K562 (cell line): ENCODE results near the gene SYT15. TPM values are rescaled to one million over a fixed set of nuclear protein-coding genes. Genes with fewer than 3 reads are reported as not detected.

Experiments
- ATAC-seq: fragments of 200-7000 bp; cut with Tn5 transposase; 3 replicates; pipeline ENCODE4 v1.9.1; 2020; ENCODE audit warnings: moderate library complexity
- BruUV-seq: library from RNA; stranded (reverse); fragments of 400-500 nt; replicated peaks from 2 replicates; lab custom pipeline; 2021; lab: Mats Ljungman, UMichigan
- CTCF ChIA-PET: fragments of 300-600 bp; formaldehyde crosslinking; extraction: SDS; loops from one replicate; lab custom pipeline; 2021; ENCODE audit warnings: low intra/inter-chr PET ratio; lab: Yijun Ruan, JAX
- POLR2A ChIA-PET: fragments of 300-600, 350-650 bp; sonication (Branson Sonifier 250); formaldehyde crosslinking; extraction: SDS; loops from one replicate; lab custom pipeline; 2021; ENCODE audit warnings: antibody characterized with exemption, inconsistent platforms; lab: Yijun Ruan, JAX
- DNase-seq, 4 experiments: peaks; one replicate each; pipeline versions ENCODE4 v3.0.0 to v3.0.0-alpha.2; 2011 to 2018; ENCODE audit warnings: low spot score in 3 of 4, mixed read lengths in 3 of 4; ENCODE audit errors: extremely low read depth in 1 of 4
- FAIRE-seq: peaks from 2 replicates; lab custom pipeline; 2011; peaks lifted over from hg19 to GRCh38; lab: Jason Lieb, UNC
- H2AFZ ChIP-seq: 2 replicates; pipeline ENCODE4 v1.6.0; 2011; ENCODE audit warnings: low read depth, low read length, control low read depth, inconsistent platforms
- H3K27ac ChIP-seq: fragments of 200-600 bp; 3 replicates; pipeline ENCODE4 v1.8.0; 2011; ENCODE audit warnings: low read depth, mild to moderate bottlenecking, control low read depth, inconsistent platforms, low read length, moderate library complexity, mixed read lengths; ENCODE audit errors: extremely low read depth
- H3K27me3 ChIP-seq, 2 experiments: fragments of 300-600 bp in 1 of 2; 2 replicates in 1 of 2; 3 replicates in 1 of 2; pipeline versions ENCODE4 v1.6.0 to v1.8.0; 2011; ENCODE audit warnings: inconsistent platforms in 2 of 2, low read length in 2 of 2, mild to moderate bottlenecking in 1 of 2, mixed read lengths in 1 of 2, moderate library complexity in 1 of 2; ENCODE audit not compliant: control insufficient read depth in 2 of 2, insufficient read depth in 2 of 2
- H3K36me3 ChIP-seq: fragments of 300-600 bp; 3 replicates; pipeline ENCODE4 v1.8.0; 2011; ENCODE audit warnings: mild to moderate bottlenecking, low read length, inconsistent platforms; ENCODE audit not compliant: control insufficient read depth, insufficient read depth
- H3K4me1 ChIP-seq, 2 experiments: fragments of 200-600 bp in 1 of 2; replicated peaks in 1 of 2; 2 replicates in 1 of 2; 3 replicates in 1 of 2; pipeline versions ENCODE4 v1.5.1 to v1.8.0; 2011; ENCODE audit warnings: inconsistent platforms in 2 of 2, low read length in 2 of 2, mild to moderate bottlenecking in 1 of 2, mixed read lengths in 1 of 2, moderate library complexity in 1 of 2; ENCODE audit not compliant: control insufficient read depth in 2 of 2, insufficient read depth in 2 of 2
- H3K4me2 ChIP-seq: 2 replicates; pipeline ENCODE4 v1.6.1; 2011; ENCODE audit warnings: low read length, control low read depth, inconsistent platforms, mixed read lengths; ENCODE audit not compliant: insufficient read depth
- H3K4me3 ChIP-seq: fragments of 200-600 bp; sonication (generic), shearing (Covaris generic); 2 replicates; pipeline ENCODE4 v1.5.1; 2016; ENCODE audit warnings: control low read depth, inconsistent platforms
- H3K79me2 ChIP-seq: fragments of 200-600 bp; 3 replicates; pipeline ENCODE4 v1.8.0; 2011; ENCODE audit warnings: low read length, inconsistent platforms; ENCODE audit not compliant: control insufficient read depth, insufficient read depth
- H3K9ac ChIP-seq, 2 experiments: 2 replicates each; pipeline versions ENCODE4 v1.6.0 to v1.6.1; 2011; ENCODE audit warnings: low read depth in 2 of 2, low read length in 2 of 2, control low read depth in 1 of 2, inconsistent platforms in 1 of 2, mild to moderate bottlenecking in 1 of 2, mixed read lengths in 1 of 2; ENCODE audit not compliant: insufficient read depth in 1 of 2
- H3K9me1 ChIP-seq: one replicate; pipeline ENCODE4 v1.6.0; 2011; ENCODE audit warnings: inconsistent platforms, mild to moderate bottlenecking, low read length, moderate library complexity; ENCODE audit not compliant: control insufficient read depth, insufficient read depth
- H3K9me3 ChIP-seq: replicated peaks from 2 replicates; pipeline ENCODE4 v1.5.1; 2011; ENCODE audit warnings: low read depth, low read length, inconsistent platforms; ENCODE audit not compliant: control insufficient read depth, insufficient read depth
- H4K20me1 ChIP-seq: replicated peaks from 2 replicates; pipeline ENCODE4 v1.6.1; 2011; ENCODE audit warnings: low read length, inconsistent platforms, mixed read lengths; ENCODE audit not compliant: control insufficient read depth, insufficient read depth
- CEBPB ChIP-seq: fragments of 450-650 bp; IDR thresholded peaks from 2 replicates; pipeline ENCODE4 v1.6.1; 2016; ENCODE audit warnings: missing genetic modification characterization, missing compliant biosample characterization
- CEBPG ChIP-seq, 3 experiments: fragments of 200-800 bp in 1 of 3; sonication (Bioruptor generic) in 1 of 3; sonication (generic) in 1 of 3; formaldehyde crosslinking in 1 of 3; IDR thresholded peaks in 2 of 3; conservative IDR thresholded peaks in 1 of 3; 2 replicates each; pipeline versions ENCODE4 v1.6.1 to v1.8.0; 2016 to 2022; ENCODE audit warnings: missing compliant biosample characterization in 2 of 3, missing genetic modification characterization in 2 of 3, mild to moderate bottlenecking in 1 of 3, missing genetic modification reagents in 1 of 3
- CHD1 ChIP-seq: fragments of 200-600 bp; sonication (generic); IDR thresholded peaks from one replicate; pipeline ENCODE4 v1.6.1; 2012; ENCODE audit warnings: mild to moderate bottlenecking, moderate library complexity, low read length, inconsistent platforms
- FOS ChIP-seq: IDR thresholded peaks from 3 replicates; pipeline ENCODE4 v1.6.1; 2011; ENCODE audit not compliant: insufficient read length; ENCODE audit errors: extremely low read depth
- KLF16 ChIP-seq: IDR thresholded peaks from 2 replicates; pipeline ENCODE4 v1.6.1; 2016; ENCODE audit warnings: antibody characterized with exemption
- KLF6 ChIP-seq: fragments of 250-450 bp; sonication (Bioruptor Pico); IDR thresholded peaks from 2 replicates; pipeline ENCODE4 v1.4.0; 2020; ENCODE audit warnings: mild to moderate bottlenecking, moderate library complexity, borderline replicate concordance
- PHF21A ChIP-seq: fragments of 450-650 bp; IDR thresholded peaks from 2 replicates; pipeline ENCODE4 v1.6.1; 2017; ENCODE audit warnings: low read depth, borderline replicate concordance
- RNF2 ChIP-seq: sonication (generic); IDR thresholded peaks from 2 replicates; pipeline ENCODE4 v1.6.1; 2016
- SUPT5H ChIP-seq: fragments of 450-650 bp; IDR thresholded peaks from 2 replicates; pipeline ENCODE4 v1.6.1; 2016
- ZNF644 ChIP-seq: fragments of 200-800 bp; sonication (Bioruptor generic); IDR thresholded peaks from 2 replicates; pipeline ENCODE4 v1.6.1; 2016; ENCODE audit warnings: low read depth, missing genetic modification characterization, missing compliant biosample characterization
- WGBS: fragments of 100-300 bp; shearing (Covaris generic); methylation state at CpG from one replicate; pipeline ENCODE4 v1.1.6; 2016; ENCODE audit warnings: low coverage, mixed read lengths; ENCODE audit not compliant: insufficient coverage; ENCODE audit errors: missing lambda C conversion rate; 5-methylcytosine and 5-hydroxymethylcytosine counted together
- in situ Hi-C: fragments of 300-500 bp; cut with MboI; formaldehyde crosslinking; loops from 4 replicates; pipeline ENCODE4 v1.15.0; 2018; ENCODE audit warnings: inconsistent platforms, mixed read lengths
- intact Hi-C: fragments of 100-400 bp; cut with micrococcal nuclease; formaldehyde crosslinking; loops from 2 replicates; pipeline ENCODE4 v1.14.2; 2022
- polyA plus RNA-seq, 8 experiments: library from polyadenylated mRNA; depleted of rRNA in 4 of 8; stranded (reverse) in 5 of 8; unstranded in 3 of 8; fragments of >200 nt; fragmentation: Nextera tagmentation in 2 of 8; fragmentation: Illumina TruSeq in 1 of 8; extraction: Ambion mirVana in 2 of 8; extraction: Trizol in 1 of 8; gene quantifications; 2 replicates each; pipeline versions ENCODE4 v1.2.1 to v1.2.3, GENCODE V29; 2011 to 2014; ENCODE audit warnings: inconsistent platforms in 1 of 8, missing spikeins in 1 of 8
- total RNA-seq, 7 experiments: library from RNA; depleted of rRNA in 6 of 7; stranded (reverse); fragments of >200 nt in 6 of 7; fragmentation: Illumina TruSeq in 2 of 7; extraction: Trizol in 2 of 7; gene quantifications; 2 replicates each; pipeline versions ENCODE4 v1.2.1 to v1.2.3, GENCODE V29; 2011 to 2021; ENCODE audit warnings: low replicate concordance in 1 of 7
- TF ChIP-seq, protein P1 (sequence below), 2 experiments: fragments of 450-650 bp in 1 of 2; sonication (generic) in 1 of 2; formaldehyde crosslinking in 1 of 2; IDR thresholded peaks in 1 of 2; conservative IDR thresholded peaks in 1 of 2; 2 replicates each; pipeline versions ENCODE4 v1.6.1 to v1.8.1; 2016 to 2023; ENCODE audit warnings: mild to moderate bottlenecking in 2 of 2, moderate library complexity in 2 of 2, inconsistent platforms in 1 of 2, missing genetic modification reagents in 1 of 2
- TF ChIP-seq, protein P2 (sequence below): fragments of 450-650 bp; formaldehyde crosslinking; IDR thresholded peaks from 2 replicates; pipeline ENCODE4 v1.4.0; 2020; ENCODE audit warnings: mild to moderate bottlenecking, mixed read lengths
- TF ChIP-seq, protein P3 (sequence below): fragments of 450-650 bp; formaldehyde crosslinking; IDR thresholded peaks from 2 replicates; pipeline ENCODE4 v1.4.0; 2022; ENCODE audit warnings: missing genetic modification characterization

Gene SYT15
- total and polyA plus RNA-seq, 9 of the 15 experiments (the other 6 are each of a cell fraction or from before 2014, with no cell fraction given): 0.05 to 0.82 (median 0.21) TPM; not detected in 1

DNA sequence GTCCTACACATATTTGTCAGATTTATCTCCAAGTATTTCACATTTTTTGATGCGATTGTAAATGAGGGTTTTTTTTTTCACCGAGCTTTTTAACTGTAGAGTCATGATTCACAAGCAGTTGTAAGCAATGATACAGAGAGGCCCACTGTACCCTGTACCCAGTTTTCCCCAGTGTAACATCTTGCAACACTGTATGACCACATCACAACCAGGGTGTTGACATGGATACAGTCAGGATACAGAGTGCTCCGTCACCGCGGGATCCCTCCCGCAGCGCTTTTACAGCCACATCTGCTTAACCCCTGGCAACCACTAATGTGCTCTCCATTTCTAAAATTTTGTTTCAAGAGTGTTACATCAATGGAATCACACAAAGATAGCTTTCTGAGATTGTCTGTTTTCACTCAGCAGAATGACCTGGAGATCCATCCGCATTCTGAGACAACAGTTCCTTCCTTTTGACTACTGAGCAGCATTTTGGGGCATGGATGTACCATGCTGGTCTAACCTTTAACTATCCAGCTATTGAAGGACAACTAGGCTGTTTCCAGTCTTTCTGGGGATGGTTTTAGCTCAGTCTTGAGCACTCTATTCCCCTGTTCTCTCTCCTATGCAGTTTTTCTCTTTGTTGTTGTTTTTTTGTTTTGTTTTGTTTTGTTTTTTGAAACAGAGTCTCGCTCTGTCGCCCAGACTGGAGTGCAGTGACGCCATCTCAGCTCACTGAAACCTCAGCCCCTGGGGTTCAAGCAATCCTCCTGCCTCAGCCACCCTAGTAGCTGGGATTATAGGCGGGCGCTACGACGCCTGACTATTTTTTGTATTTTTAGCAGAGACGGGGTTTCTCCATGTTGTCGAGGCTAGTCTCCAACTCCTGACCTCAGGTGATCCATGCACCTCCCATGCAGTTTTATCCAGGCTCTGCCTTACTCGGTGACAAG, 48.4 kb upstream of the SYT15 start:
- Histone ChIP-seq H3K27me3 (peaks cover 36 to 58% of the 10 kb centered on the region in 2 experiments), H2AFZ (no peak overlapping the region), H4K20me1 (no peaks in the 10 kb centered on the region), H3K9ac (no peak overlapping the region), H3K9me3 (0 out of 2 replicates have a peak, but pooled peaks cover 6% of the 10 kb centered on the region), H3K4me1 (no peaks in the 10 kb centered on the region), H3K79me2 (no peaks in the 10 kb centered on the region), H3K4me3 (no peak overlapping the region), H3K27ac (no peak overlapping the region), H3K36me3 (no peaks in the 10 kb centered on the region), H3K4me2 (no peak overlapping the region), H3K9me1 (no peaks in the 10 kb centered on the region)
- POLR2A ChIA-PET: interaction anchor here (0.8 to 1.5 kb wide), 3 partner anchors 8 to 24 kb away, joined by 3 to 7 read pairs (median 3); no protein-coding TSS in a partner anchor
- in situ Hi-C loops (no loop called here), intact Hi-C loops (no loop called here)
- no TSS peak for BruUV-seq
- FAIRE-seq: no peak
- TF ChIP-seq ZNF644 (tag): 0 out of 2 replicates have a peak, but pooled peaks have one; percentile 15
- TF ChIP-seq CHD1: no peak
- no peak for TF ChIP-seq KLF6 (CRISPR knock-in tag)
- TF ChIP-seq, protein P1, sequence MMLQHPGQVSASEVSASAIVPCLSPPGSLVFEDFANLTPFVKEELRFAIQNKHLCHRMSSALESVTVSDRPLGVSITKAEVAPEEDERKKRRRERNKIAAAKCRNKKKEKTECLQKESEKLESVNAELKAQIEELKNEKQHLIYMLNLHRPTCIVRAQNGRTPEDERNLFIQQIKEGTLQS (IDR thresholded peaks at IDR 0.05): 0 out of 2 replicates have a peak, but pooled peaks have one; percentile 25
- TF ChIP-seq, protein P1 (CRISPR knock-in tag; conservative IDR thresholded peaks at IDR 0.05): no peak
- TF ChIP-seq, protein P2, sequence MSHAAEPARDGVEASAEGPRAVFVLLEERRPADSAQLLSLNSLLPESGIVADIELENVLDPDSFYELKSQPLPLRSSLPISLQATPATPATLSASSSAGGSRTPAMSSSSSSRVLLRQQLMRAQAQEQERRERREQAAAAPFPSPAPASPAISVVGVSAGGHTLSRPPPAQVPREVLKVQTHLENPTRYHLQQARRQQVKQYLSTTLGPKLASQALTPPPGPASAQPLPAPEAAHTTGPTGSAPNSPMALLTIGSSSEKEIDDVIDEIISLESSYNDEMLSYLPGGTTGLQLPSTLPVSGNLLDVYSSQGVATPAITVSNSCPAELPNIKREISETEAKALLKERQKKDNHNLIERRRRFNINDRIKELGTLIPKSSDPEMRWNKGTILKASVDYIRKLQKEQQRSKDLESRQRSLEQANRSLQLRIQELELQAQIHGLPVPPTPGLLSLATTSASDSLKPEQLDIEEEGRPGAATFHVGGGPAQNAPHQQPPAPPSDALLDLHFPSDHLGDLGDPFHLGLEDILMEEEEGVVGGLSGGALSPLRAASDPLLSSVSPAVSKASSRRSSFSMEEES (CRISPR knock-in tag): no peak
- TF ChIP-seq PHF21A: no peak
- no peak for TF ChIP-seq KLF16
- TF ChIP-seq, protein P3, sequence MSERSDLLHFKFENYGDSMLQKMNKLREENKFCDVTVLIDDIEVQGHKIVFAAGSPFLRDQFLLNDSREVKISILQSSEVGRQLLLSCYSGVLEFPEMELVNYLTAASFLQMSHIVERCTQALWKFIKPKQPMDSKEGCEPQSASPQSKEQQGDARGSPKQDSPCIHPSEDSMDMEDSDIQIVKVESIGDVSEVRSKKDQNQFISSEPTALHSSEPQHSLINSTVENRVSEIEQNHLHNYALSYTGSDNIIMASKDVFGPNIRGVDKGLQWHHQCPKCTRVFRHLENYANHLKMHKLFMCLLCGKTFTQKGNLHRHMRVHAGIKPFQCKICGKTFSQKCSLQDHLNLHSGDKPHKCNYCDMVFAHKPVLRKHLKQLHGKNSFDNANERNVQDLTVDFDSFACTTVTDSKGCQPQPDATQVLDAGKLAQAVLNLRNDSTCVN (CRISPR knock-in tag): no peak
- TF ChIP-seq FOS: no peak
- TF ChIP-seq CEBPG (CRISPR knock-in tag; IDR thresholded peaks at IDR 0.05): no peak
- peak in 1 of 2 experiments; percentile 79; a peak in 2 of 4 replicates for TF ChIP-seq CEBPG (tag; conservative IDR thresholded peaks at IDR 0.05 in 1 of 2, IDR thresholded peaks at IDR 0.05 in 1 of 2)
- peak; percentile 74; the same call in 1 of the 2 replicates for TF ChIP-seq CEBPB
- TF ChIP-seq RNF2: no peak
- TF ChIP-seq SUPT5H: no peak
- under 1% methylated on average over 18 of the region's 18 CpGs for WGBS
- no peak for DNase-seq
- peak; percentile 42 for ATAC-seq
- CTCF ChIA-PET: no interaction called here
